NCI-H146 treated with DMSO at 0.1 percent for 48 hours (cell line): ENCODE data around the gene STARD13.

ENCODE experiments used
- DNase-seq: peaks from one replicate; lab custom pipeline; 2025; ENCODE audit not compliant: unreplicated experiment; lab: John Stamatoyannopoulos, UW

The STARD13 gene

DNA sequence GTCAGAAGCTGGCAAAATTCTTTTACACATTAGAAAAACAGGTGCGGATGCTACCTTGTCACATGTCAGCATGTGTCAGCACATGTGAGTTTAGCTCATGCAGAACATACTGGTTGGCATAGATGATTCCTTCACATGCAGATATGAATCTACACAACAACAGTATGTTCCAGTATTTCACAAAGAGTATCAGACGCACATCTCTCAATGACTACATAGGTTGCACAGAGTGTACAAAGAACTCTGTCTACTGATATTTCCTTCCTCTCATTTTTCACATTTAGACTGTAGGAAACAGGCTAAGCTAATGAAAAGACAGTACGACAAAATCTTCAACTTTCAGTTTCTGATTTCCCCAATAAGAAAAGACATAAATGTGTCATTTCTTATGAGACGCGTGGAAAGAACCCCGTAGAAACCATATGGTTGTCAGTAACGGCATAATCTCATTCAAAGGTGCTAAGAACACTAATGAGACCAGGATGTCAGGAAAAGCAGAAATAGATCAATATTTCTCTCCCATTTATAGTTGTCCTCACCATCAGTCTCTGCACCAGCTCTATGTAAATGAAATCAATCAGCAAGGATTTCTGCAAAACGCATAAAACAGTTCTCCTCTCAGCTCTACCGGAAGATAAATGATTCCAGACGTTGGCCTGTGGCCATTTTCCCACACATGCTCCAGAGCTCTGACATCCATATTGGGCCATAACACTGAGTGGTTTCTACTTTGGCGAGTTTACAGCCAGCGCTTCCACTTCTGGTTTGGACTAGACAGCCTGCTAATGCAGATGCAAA, 81.2 kb downstream of the STARD13 start:
- DNase-seq = no peak

DNA sequence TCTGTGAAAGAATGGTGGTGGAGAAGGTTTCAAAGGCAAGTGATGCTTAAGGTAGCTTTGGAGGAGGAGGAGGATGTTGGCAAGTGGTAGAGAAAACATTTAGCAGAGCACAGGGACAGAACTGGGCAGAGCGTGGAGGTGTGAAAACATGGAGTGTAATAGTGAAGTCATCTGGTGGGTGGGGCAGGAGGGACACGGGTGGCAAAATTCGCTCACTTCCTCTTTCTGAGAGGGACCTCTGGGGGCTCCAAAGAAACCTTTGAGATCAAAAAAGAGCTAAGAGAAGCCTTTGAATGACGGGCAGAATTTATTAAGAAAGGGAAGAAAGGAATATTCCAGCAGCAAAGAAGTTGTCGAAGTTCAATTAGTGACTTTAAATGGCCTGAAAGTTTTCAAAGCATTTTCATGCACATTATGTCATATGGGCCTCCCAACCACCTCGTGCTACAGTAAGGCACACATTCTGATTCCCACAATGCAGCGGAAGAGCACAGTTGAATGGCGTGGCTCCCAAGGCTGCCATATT, 82.8 kb downstream of the STARD13 start:
- DNase-seq = no peak

- DNase-seq = no peak
These were observed 83.9 kb downstream of the STARD13 start for GRCh38 chr13:33201659-33202058.

- DNase-seq = no peak
These were observed 86.2 kb downstream of the STARD13 start for GRCh38 chr13:33199289-33199850.

DNA sequence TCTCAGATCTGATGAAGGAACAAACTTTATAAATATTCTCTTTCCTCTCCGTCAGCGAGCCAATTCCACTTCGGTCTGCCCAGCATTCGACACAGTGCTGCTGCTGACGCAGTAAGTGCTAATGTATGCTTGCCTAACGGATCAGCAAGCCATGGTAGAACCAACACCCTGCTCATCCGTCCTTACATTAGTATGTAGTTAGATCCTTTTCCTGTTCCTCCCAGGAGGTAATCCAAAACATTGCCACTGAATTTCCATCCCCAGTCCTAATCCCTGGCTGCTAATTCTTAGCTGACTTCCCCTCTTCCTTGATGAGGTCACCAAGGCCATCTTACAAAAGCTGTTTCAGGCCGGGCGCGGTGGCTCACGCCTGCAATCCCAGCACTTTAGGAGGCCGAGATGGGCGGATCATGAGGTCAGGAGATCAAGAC, 88.0 kb downstream of the STARD13 start:
- no peak for DNase-seq

DNA sequence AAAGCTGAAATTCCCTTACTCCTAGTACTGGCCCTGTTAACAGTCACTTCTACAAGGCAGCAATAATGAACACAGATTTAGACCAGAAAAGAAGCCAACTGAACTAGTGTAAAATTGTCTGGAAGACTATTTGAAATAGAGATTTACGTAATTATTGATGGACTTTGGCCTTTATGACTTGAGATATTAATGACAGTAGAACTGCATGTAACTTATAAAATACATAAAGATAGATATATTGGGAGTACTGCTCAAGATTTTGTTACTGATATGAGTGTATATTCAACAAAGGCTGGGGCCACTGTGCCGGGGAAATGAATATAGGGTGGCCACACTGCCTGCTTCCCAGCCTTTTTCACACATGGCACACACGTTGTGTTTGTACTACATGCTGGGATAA, 88.8 kb downstream of the STARD13 start:
- no peak for DNase-seq

- DNase-seq = no peak
These were observed 89.7 kb downstream of the STARD13 start for GRCh38 chr13:33195693-33196464.

- DNase-seq = peak; percentile 48
These were observed 90.5 kb downstream of the STARD13 start for GRCh38 chr13:33194820-33195692.

GRCh38 chr13:33193428-33193974, 92.1 kb downstream of the STARD13 start:
- no peak for DNase-seq

DNA sequence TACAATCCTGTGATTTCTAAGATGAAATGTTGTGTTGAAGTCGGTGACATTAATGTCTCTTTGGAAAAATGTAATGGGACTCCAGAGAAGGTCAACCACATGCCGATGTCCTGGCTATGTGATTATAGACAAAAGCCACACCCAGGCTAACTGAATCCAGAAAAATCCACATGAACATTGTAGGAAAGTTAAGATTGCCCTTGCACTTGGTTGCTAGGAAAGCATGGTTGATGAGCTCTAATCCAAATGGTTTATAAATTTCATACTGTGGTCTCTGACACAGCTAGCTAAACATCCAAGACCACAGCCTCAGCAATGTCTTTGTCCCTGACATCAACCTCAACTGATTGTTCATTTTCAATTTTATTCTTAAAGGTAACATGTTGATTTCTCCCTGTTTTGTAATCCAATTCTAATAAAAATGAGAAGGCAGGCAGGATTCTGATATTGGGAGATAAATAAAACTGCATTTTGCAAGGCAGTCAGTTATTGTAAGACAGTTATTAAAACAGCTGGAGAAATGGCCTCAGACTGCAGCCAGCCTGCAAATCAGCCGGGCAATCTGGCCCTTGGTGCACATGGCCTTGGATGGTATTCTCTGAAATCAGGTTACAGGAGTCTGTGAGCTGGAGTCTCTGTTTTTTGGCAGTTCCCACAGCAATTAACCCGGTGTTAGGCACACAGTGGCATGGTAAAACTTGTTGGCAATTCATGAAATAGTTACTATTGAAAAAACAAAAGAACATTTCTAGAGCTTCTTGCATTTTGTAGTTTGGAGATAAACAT, 93.9 kb downstream of the STARD13 start:
- DNase-seq = no peak

- DNase-seq = no peak
These were observed 96.1 kb downstream of the STARD13 start for GRCh38 chr13:33189470-33189869.

DNA sequence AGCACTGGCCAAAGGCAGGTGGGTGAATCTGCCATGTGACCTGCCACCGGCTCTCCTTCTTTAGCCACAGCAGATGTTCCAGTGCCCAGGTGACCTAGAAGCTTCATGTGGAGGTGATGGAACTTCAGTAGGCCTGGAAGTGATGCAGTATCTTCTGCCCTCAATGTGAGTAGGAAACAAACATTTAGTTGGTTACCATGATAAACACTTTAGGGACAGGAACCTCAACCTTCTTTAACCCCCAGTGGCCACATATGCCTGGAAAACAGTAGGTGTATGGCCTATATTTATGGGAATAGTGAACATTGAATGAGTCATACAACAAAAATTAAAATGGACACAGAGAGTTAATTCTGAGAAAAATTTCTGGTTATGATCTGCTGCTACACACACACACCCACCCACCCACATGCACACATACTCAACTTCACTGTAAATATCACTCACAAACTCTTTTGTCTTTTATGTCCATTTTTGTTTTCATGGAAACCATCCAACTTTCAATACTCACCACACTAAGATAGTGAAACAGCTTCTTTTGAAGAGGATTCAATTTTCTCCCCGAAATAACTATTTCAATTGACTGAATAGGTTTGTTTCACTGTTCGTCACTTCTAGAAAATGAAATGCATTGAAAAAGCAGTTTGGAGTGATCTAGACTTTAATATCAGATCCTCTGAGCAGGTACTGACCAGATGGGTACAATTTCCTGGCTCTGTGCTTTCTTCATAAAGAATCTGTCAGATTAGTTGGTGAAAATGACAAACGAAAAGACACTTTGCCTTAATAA, 97.3 kb downstream of the STARD13 start:
- DNase-seq = no peak

DNA sequence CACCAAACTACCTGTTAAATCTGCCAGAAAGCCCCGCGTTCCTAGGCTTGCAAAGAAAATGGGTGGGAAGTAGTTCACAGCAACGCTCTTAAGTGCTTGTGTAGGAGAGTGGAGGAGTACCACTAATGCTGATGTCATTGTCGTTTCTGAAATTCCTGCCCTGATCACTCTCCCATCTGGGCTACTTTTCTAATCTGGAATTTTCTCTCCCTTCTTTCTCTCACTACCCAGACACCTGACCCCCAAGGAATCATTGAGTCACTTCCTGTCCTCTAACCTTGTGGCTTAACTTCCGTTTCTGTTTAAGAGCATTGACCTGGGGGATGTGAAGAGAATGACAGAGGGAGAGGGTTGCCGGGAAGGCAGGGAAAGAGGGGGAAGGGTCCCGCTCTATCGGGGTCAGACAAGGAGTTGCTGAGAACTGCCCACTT, 98.7 kb downstream of the STARD13 start:
- DNase-seq = no peak

DNA sequence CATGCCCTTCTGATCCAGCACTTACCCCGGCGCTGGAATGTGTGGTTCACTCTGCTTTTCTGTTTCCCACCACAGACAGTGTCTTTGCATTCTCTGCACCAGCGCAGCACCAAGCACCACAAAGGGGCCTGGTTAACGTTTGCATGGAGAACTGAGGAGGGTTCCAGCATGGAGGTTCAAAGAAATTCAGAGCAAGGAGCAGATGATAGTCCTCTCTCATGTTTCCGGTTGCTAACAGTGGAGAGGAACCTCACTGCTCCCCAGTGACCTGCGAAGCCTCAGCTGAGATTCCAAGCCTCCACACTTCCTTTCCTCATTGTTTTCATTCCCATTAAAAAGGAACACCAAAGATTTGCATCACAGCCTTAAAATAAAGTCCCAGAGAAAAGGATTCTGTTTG, 99.7 kb downstream of the STARD13 start:
- DNase-seq = no peak

DNA sequence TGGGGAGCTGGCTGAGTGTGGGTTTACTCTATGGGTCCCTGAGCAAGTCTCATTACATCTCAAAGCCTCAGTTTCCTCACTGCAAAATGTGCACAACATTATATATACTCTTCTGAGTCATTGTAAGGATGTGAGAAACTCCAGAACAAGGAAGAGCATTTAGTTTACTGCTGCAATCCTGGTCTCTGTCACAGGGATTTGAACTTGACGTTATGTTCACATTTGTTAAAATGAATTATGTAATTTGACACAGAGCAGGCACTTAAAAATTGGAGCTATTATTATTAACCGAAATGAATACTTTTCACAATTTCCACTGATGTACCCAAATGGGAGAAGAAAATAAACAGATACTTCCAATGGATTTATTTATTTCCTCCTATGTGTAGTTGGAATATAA, 101.0 kb downstream of the STARD13 start:
- DNase-seq = no peak

GRCh38 chr13:33184112-33184490, 101.5 kb downstream of the STARD13 start:
- no peak for DNase-seq

DNA sequence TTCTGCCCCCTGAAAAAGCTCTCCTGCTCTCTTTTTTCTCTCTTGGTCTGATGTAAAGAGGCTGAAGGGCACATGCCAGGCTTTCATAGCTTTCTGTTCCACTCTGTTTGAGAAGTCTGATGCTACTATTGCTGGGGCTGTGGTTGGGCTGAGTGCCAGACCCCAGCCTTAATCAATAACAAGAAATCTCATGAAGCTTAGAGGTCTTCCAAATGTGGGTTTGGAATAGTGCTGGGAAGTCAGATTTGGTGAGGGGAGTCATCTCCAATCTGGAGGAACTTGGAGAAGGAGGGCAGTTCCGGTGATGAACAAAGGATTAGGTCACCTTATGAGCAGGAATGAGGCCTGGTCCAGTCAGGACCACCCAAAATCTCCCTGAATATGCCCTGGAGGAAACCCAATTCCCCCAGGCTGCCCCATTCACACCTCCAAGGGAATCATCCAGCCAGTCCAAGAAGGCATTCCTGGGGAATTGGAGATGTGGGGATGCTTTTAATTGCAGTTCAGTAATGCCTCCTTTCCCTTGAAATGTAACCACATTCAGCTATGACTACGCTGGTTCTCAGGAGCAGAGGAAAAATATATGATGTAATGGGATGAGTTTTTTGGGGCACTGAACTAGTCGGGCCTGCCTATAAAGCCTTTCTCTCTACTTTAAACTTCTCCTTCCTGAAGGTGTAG, 102.0 kb downstream of the STARD13 start:
- DNase-seq = no peak

DNA sequence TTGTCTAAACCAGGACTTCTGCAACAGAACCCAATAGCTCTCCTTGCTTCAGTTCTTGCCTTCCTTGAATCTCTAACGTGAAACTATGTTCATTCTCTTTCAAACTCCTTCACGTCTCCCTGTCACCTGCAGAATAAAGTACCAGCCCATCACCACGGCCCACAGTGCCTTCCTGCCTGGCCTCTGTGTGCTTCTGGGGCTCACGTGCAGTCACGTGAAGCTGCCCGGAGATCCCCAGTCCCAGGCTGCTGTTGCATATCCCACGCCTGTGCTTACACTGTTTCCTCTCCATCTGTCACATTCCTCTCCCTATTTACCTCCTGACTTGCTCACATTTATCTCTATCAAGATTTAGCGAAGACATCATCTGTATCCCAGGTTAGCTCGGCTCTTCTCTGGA, 102.8 kb downstream of the STARD13 start:
- DNase-seq = no peak
